ENCODE measurements around the gene CDK11B.

CDK11B gene

DNA sequence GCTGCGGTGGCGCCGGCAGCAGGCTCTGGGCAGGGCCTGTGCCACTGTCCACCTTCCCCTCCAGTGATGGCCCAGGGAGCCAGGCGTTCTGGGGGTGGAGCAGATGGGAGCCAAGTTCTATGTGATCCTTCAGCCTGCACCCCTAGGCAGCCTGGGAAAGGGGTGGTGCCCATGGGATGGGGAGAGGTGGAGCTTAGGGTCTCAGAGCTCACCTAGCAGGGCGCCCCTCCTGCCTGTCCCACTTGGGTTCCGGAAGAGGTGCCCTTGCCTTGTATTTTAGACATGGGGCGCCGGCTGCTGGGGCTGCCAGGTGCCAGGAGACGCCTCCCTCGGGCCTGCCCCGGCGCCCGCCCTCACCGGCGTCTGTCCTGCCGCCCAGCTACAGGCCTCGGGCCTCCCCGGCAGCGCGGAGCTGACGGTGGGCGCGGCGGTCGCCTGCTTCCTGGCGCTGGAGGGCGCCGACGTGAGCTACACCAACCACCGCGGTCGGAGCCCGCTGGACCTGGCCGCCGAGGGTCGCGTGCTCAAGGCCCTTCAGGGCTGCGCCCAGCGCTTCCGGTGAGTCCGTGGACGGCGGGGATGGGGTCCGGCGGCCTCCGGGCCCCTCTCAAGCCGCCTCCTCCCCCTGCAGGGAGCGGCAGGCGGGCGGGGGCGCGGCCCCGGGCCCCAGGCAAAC is 29.9 kb downstream of the CDK11B start:
- in situ Hi-C loops (cut with MboI; ENCODE audit: low sequenced_read_pairs), result no loop called here

DNA sequence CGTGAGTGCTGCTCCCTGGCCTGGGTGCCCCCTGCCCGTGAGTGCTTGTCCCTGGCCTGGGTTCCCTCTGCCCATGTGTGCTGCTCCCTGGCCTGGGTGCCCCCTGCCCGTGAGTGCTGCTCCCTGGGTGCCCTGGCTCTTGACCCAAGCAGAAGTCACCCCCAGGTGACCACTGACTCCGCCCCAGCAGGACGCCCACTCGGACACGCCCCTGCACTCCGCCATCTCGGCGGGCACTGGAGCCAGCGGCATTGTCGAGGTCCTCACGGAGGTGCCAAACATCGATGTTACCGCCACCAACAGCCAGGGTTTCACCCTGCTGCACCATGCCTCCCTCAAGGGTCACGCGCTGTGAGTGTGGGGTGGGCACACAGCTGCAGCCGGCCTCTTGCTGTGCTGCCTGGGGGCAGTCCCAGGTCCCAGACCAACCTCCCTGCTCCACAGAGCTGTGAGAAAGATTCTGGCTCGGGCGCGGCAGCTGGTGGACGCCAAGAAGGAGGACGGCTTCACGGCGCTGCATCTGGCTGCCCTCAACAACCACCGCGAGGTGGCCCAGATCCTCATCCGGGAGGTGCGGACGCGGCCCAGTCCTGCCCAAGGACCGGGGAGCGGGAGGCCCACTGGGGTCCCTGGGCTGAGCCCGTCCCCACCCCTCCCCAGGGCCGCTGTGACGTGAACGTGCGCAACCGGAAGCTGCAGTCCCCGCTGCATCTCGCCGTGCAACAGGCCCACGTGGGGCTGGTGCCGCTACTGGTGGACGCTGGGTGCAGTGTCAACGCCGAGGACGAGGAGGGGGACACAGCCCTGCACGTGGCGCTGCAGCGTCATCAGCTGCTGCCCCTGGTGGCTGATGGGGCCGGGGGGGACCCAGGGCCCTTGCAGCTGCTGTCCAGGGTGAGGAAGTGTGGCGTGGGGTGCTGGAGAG is 30.7 kb downstream of the CDK11B start:
- in situ Hi-C loops (cut with MboI; ENCODE audit: low sequenced_read_pairs), result no loop called here

DNA sequence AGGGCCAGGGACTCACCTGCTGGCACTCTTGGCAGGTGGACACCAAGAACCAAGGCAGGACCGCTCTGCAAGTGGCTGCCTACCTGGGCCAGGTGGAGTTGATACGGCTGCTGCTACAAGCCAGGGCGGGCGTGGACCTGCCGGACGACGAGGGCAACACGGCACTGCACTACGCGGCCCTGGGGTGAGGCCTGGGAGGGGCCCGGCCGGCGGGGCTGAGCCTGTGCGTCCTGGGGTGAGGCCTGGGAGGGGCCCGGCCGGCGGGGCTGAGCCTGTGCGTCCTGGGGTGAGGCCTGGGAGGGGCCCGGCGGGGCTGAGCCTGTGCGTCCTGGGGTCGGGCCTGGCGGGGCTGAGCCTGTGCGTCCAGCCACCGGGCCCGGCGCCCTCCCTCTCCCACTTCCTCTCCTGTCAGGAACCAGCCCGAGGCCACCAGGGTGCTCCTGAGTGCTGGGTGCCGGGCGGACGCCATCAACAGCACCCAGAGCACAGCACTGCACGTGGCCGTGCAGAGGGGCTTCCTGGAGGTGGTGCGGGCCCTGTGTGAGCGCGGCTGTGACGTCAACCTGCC is 31.5 kb downstream of the CDK11B start:
- in situ Hi-C loops (cut with MboI; ENCODE audit: low sequenced_read_pairs), result no loop called here

GRCh38 chr1:1626207-1627141 is 32.3 kb downstream of the CDK11B start:
- in situ Hi-C loops (cut with MboI; ENCODE audit: low sequenced_read_pairs), result no loop called here

DNA sequence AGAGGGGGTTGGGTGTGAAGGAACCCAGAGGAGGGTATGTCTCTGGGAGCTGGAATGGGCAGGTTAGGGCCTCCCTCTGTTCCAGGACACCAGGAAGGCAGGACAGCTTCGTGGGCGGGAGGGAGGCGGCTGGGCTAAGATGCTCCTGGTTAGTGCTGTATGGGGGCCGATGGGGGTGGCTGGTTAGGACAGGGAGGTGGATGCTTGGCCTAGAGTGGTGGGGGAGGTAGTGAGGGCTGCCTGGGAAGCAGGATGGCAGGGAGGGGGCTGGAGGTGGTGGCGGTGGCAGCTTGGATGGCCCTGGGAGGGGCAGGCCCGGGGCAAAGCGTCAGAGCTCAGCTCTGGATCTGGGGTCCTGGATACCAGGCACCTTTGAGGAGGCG is 33.0 kb downstream of the CDK11B start:
- in situ Hi-C loops (cut with MboI; ENCODE audit: low sequenced_read_pairs), result no loop called here

- in situ Hi-C loops (cut with MboI; ENCODE audit: low sequenced_read_pairs), result no loop called here
Measured at GRCh38 chr1:1625404-1625775, 33.4 kb downstream of the CDK11B start.

- in situ Hi-C loops (cut with MboI; ENCODE audit: low sequenced_read_pairs), result no loop called here
Measured at GRCh38 chr1:1624443-1625403, 34.1 kb downstream of the CDK11B start.

GRCh38 chr1:1623631-1624442 is 35.0 kb downstream of the CDK11B start:
- in situ Hi-C loops (cut with MboI; ENCODE audit: low sequenced_read_pairs), result no loop called here

GRCh38 chr1:1623181-1623630 is 35.6 kb downstream of the CDK11B start:
- in situ Hi-C loops (cut with MboI; ENCODE audit: low sequenced_read_pairs), result no loop called here

DNA sequence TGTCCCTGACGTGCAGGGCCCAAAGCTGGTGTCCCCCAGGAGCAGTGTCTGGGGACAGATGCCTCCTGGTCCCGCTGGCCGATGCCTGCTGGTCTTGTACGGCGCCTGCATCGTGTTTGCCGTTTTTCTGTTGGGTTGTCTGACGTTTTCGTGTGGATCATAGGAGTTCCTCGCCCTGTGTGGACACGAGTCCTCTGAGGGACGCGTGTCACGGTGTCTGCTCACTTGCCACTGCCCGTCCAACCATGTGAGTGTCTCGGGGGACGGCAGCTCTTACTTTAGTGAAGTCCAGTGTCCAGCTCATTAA is 36.1 kb downstream of the CDK11B start:
- in situ Hi-C loops (cut with MboI; ENCODE audit: low sequenced_read_pairs), result no loop called here

DNA sequence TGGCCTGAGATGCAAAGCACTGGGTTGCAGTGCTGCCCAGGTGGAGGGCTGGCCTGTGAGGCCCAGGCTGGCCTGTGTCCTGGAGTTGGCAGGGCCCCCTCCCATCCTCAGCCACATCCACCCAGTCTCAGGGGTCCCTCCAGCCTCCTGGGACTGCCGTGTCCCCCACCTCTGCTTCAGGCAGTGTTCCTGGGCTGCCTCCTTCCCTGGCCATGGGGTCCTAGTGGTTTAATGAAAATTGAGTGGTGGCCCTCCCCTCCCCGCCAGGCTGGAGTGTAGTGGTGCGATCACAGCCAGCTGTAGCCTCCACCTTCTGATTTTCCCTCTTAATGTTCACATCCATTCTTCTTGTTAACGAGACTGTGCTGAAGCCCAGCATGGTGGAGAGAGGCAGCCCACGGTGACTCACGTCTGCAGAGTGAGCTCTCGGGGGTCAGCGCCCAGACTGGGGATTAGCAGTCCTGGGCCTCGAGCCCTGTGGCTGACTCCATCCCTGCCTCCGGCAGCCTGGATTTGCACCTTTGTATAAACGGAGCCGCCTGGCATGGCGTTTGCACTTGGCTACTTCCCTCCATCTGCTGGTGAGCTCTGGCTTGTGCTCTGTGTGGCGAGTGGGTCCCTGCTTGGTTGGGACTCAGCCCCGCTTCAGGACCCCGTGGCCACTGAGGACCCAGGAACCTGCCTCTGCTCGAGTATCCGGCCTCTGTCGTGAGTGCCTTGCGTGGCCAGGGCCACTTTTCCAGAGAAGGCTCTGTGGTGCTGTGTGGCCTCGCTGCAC is 36.6 kb downstream of the CDK11B start:
- in situ Hi-C loops (cut with MboI; ENCODE audit: low sequenced_read_pairs), result no loop called here

DNA sequence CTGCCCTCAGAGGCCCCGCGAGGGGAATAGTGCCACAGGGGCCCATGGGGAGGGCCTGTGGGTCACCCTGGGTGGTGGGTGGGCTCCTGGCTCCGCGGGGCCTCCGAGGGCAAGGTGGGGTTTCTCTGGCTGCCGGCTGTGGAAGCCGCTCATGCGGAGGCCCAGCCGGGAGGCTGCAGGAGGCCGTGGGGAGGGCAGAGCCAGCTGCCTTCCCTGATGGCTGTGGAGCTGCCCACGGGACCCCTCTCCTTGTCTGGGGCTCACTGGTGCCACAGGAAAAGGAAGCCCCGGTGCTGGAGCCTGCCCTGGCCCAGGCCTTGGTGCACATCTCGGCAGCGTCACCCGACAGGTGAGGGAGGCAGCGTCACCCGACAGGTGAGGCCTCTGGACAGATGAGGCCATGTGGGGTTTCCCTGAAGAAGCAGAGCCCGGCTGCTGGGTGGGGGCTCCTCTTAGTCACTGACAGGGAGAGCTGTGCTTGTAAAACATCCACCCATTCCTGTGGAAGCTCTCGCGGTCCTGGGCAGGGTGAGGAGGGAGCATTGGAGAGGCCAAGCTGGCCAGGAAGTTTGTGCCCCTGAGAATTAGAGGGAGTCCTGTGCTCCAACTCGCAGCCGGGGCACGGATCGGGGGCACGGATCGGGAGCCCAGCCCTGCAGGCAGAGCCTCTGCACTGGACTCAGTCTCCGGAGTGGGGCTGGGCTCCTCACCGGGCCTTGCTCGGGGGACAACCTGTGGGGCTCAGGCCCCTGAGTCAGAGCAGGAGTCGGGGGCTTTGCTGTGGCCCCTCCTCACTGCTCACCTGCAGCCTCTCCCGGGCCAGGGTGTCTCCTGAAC is 37.4 kb downstream of the CDK11B start:
- in situ Hi-C loops (cut with MboI; ENCODE audit: low sequenced_read_pairs), result no loop called here

GRCh38 chr1:1620433-1621139 is 38.2 kb downstream of the CDK11B start:
- in situ Hi-C loops (cut with MboI; ENCODE audit: low sequenced_read_pairs), result no loop called here

- in situ Hi-C loops (cut with MboI; ENCODE audit: low sequenced_read_pairs), result no loop called here
Measured at GRCh38 chr1:1619917-1620361, 38.9 kb downstream of the CDK11B start.

GRCh38 chr1:1618396-1619068 is 40.3 kb downstream of the CDK11B start:
- in situ Hi-C loops (cut with MboI; ENCODE audit: low sequenced_read_pairs), result no loop called here

DNA sequence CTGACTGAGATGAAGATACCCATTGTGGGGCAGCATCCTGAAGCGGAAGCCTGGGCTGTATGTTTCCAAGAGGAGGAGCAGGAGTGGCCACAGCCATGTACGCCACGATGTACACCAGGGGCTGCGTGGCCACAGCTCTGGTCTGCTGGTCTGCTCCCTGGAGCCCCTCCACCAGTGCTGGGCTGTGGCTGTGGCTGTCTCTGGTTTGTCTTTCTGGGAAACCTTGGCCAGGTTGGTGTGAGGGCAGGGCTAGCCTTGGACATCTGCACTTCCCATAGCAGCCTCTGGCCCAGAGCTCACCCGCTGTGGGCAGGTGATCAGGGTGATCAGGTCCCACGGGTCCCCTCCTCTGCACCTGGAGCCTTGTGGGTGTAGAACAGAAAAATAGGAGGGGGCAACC is 40.9 kb downstream of the CDK11B start:
- in situ Hi-C loops (cut with MboI; ENCODE audit: low sequenced_read_pairs), result no loop called here

All from HL-60/S4 treated with phorbol 12-myristate 13-acetate at 8.2 ng/mL for 4 days and 3 days (cell line).